Central memory CD8-positive, alpha-beta T cell (primary cell): ENCODE results near the gene PCDHB16.
"Not testable (repeated sequence)": the region's sequence is repeated elsewhere in the genome, so short reads cannot be mapped to it uniquely, and the experiment has no call there.

Source experiments
- ATAC-seq: fragments of 150-1000 bp; cut with Tn5 transposase; replicated peaks from 2 replicates; pipeline ENCODE4 v1.10.0; 2022; ENCODE audit warnings: mild to moderate bottlenecking, moderate FRiP score, moderate number of reproducible peaks; ENCODE audit not compliant: poor library complexity, severe bottlenecking; ENCODE audit errors: extremely low read depth
- DNase-seq, 2 donors: peaks; one replicate each; pipeline ENCODE4 v3.0.0; 2021; ENCODE audit warnings: low spot score in 2 of 2
- H3K27ac Mint-ChIP-seq: one replicate; pipeline ENCODE4 v1.8.0; 2022; ENCODE audit warnings: low read depth, mild to moderate bottlenecking, moderate library complexity, mixed read lengths
- H3K27me3 Mint-ChIP-seq: one replicate; pipeline ENCODE4 v1.8.0; 2022; ENCODE audit warnings: mixed read lengths
- H3K36me3 Mint-ChIP-seq: one replicate; pipeline ENCODE4 v1.8.0; 2022; ENCODE audit warnings: mild to moderate bottlenecking, moderate library complexity, mixed read lengths; ENCODE audit not compliant: insufficient read depth
- H3K4me1 Mint-ChIP-seq: one replicate; pipeline ENCODE4 v1.8.0; 2022; ENCODE audit warnings: mixed read lengths
- H3K4me3 Mint-ChIP-seq: one replicate; pipeline ENCODE4 v1.8.0; 2022; ENCODE audit warnings: mild to moderate bottlenecking, moderate library complexity, mixed read lengths
- H3K9me3 Mint-ChIP-seq: one replicate; pipeline ENCODE4 v1.8.0; 2022; ENCODE audit warnings: mixed read lengths

The PCDHB16 gene

DNA sequence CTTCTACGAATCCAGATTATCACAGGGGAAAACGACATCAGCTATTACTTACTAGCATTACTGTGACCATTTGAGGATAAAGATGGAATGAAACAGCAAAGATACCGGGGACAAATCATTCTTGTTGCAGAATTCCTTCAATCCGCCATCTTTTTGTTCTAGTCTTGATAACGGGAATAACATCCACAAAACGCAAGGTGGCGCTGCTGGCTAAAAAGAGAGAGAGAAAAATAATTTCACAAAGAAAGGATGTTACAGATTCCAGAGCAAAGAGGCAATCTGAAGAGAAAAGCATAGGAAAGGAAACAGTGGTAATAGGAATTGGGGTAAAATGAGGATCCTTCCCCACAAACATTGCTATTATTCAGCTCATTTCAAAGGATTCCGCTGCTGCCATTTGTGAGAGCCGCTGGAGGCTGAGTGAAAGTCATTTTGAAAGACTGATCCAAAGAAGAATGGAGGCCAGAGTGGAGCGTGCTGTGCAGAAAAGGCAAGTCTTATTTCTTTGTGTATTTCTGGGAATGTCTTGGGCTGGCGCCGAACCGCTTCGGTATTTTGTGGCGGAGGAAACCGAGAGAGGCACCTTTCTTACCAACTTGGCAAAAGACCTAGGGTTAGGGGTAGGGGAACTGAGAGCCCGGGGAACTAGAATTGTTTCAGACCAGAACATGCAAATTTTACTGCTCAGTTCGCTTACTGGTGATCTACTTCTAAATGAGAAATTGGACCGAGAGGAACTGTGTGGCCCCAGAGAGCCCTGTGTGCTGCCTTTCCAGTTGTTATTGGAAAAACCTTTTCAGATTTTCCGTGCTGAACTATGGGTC, 9.6 kb upstream of the PCDHB16 start, which contains the start of gene PCDHB7:
TSS of gene PCDHB7 (plus strand) at position 264 of the 824 bp plus-strand sequence. CDS start at position 456, 192 bp downstream.
- H3K27ac Mint-ChIP-seq: no peak within 1 kb of the TSS
- H3K4me1 Mint-ChIP-seq: no peaks in the 10 kb centered on the region
- peaks cover 2% of the 10 kb centered on the region for H3K36me3 Mint-ChIP-seq
- peaks cover 54% of the 10 kb centered on the region for H3K27me3 Mint-ChIP-seq
- DNase-seq (no peak), ATAC-seq (no peak)
- no peaks in the 10 kb centered on the region for H3K9me3 Mint-ChIP-seq
- H3K4me3 Mint-ChIP-seq: no peak within 1 kb of the TSS

DNA sequence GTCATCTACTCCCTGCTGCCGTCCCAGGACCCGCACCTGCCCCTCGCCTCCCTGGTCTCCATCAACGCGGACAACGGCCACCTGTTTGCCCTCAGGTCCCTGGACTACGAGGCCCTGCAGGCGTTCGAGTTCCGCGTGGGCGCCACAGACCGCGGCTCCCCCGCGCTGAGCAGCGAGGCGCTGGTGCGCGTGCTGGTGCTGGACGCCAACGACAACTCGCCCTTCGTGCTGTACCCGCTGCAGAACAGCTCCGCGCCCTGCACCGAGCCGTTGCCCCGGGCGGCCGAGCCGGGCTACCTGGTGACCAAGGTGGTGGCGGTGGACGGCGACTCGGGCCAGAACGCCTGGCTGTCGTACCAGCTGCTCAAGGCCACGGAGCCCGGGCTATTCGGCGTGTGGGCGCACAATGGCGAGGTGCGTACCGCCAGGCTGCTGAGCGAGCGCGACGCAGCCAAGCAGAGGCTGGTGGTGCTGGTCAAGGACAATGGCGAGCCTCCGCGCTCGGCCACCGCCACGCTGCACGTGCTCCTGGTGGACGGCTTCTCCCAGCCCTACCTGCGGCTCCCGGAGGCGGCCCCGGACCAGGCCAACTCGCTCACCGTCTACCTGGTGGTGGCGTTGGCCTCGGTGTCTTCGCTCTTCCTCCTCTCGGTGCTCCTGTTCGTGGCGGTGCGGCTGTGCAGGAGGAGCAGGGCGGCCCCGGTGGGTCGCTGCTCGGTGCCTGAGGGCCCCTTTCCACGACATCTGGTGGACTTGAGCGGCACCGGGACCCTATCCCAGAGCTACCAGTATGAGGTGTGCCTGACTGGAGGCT, 7.7 kb upstream of the PCDHB16 start:
- H3K27me3 Mint-ChIP-seq: peaks cover 35% of the 10 kb centered on the region
- H3K4me3 Mint-ChIP-seq, H3K4me1 Mint-ChIP-seq, ATAC-seq, H3K36me3 Mint-ChIP-seq, H3K9me3 Mint-ChIP-seq, DNase-seq, H3K27ac Mint-ChIP-seq: not testable (repeated sequence)

DNA sequence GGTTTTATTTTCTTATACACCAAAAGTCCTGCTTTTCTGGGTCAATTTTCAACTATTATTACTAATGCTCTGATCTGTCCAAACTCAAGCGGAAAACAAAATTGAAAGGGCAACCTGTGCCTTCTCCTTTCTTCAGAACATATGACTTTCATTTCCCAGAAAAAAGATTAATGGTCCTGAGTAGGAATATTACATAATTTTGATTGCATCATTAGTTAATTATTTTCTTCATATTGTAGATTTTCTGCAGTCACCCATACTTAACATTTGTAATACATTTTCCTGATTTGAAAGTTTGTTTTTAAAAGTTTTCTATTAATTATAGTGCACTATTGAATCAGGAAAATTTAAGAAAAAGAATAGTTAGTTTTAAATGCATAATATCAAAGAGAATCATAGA, 6.3 kb upstream of the PCDHB16 start:
- H3K4me1 Mint-ChIP-seq: no peaks in the 10 kb centered on the region
- DNase-seq (no peak), ATAC-seq (no peak)
- H3K27me3 Mint-ChIP-seq: peaks cover 27% of the 10 kb centered on the region
- no peaks in the 10 kb centered on the region for H3K9me3 Mint-ChIP-seq
- no peak overlapping the region for H3K4me3 Mint-ChIP-seq
- H3K36me3 Mint-ChIP-seq: peaks cover 2% of the 10 kb centered on the region
- no peak overlapping the region for H3K27ac Mint-ChIP-seq

DNA sequence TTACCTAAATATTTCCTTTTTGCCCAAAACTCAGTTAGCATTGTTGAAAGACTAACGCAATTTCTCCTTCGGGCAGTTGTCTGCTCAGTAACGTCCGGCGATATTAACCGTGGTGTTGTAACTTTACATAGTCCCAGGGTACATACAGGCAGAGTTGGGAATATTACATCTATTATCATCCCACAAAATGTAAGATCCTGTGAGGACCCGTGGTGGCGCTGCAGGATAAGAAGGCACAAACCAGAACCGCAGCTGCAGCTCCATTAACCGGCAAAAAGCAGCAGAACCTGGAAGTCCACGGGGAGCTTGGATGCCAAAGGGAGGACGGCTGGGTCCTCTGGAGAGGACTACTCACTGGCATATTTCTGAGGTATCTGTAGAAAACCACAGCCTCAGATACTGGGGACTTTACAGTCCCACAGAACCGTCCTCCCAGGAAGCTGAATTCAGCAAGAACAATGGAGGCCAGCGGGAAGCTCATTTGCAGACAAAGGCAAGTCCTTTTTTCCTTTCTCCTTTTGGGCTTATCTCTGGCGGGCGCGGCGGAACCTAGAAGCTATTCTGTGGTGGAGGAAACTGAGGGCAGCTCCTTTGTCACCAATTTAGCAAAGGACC, 4.5 kb upstream of the PCDHB16 start, which contains the start of gene PCDHB8:
TSS of gene PCDHB8 (plus strand) at position 214 of the 615 bp plus-strand sequence. CDS start at position 459, 245 bp downstream.
- peaks cover 34% of the 10 kb centered on the region for H3K27me3 Mint-ChIP-seq
- not testable (repeated sequence) for H3K4me1 Mint-ChIP-seq, H3K27ac Mint-ChIP-seq, H3K36me3 Mint-ChIP-seq, H3K9me3 Mint-ChIP-seq, DNase-seq, ATAC-seq, H3K4me3 Mint-ChIP-seq

DNA sequence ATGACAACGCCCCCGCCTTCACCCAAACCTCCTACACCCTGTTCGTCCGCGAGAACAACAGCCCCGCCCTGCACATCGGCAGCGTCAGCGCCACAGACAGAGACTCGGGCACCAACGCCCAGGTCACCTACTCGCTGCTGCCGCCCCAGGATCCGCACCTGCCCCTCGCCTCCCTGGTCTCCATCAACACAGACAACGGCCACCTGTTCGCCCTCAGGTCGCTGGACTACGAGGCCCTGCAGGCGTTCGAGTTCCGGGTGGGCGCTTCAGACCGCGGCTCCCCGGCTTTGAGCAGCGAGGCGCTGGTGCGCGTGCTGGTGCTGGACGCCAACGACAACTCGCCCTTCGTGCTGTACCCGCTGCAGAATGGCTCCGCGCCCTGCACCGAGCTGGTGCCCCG, 2.8 kb upstream of the PCDHB16 start:
- not testable (repeated sequence) for DNase-seq, H3K36me3 Mint-ChIP-seq, H3K27ac Mint-ChIP-seq, H3K4me3 Mint-ChIP-seq, H3K4me1 Mint-ChIP-seq, H3K9me3 Mint-ChIP-seq, ATAC-seq
- peaks cover 33% of the 10 kb centered on the region for H3K27me3 Mint-ChIP-seq

DNA sequence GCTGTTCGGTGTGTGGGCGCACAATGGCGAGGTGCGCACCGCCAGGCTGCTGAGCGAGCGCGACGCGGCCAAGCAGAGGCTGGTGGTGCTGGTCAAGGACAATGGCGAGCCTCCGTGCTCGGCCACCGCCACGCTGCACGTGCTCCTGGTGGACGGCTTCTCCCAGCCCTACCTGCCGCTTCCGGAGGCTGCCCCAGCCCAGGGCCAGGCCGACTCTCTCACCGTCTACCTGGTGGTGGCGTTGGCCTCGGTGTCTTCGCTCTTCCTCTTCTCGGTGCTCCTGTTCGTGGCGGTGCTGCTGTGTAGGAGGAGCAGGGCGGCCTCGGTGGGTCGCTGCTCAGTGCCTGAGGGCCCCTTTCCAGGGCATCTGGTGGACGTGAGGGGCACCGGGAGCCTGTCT, 2.3 kb upstream of the PCDHB16 start:
- peaks cover 38% of the 10 kb centered on the region for H3K27me3 Mint-ChIP-seq
- H3K36me3 Mint-ChIP-seq, ATAC-seq, H3K4me1 Mint-ChIP-seq, H3K9me3 Mint-ChIP-seq, H3K4me3 Mint-ChIP-seq, DNase-seq, H3K27ac Mint-ChIP-seq: not testable (repeated sequence)

DNA sequence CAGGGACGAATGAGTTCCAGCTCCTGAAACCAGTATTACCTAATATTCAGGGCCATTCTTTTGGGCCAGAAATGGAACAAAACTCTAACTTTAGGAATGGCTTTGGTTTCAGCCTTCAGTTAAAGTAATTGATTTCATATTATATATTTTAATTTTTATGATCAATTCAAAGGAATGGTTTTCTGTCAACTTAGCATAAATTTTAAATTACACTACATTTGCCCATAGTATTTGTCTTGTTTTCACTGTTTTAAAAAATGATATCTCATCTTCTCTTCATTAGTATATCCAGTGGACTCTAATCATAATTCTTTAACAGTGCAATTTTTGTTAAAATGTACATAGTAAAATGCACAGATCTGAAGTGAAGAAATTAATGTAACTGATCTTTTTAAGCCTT, 1.9 kb upstream of the PCDHB16 start:
- no peaks in the 10 kb centered on the region for H3K4me1 Mint-ChIP-seq
- H3K9me3 Mint-ChIP-seq: no peaks in the 10 kb centered on the region
- no peak overlapping the region for H3K27ac Mint-ChIP-seq
- no peak for DNase-seq
- no peak overlapping the region for H3K4me3 Mint-ChIP-seq
- H3K27me3 Mint-ChIP-seq: peaks cover 43% of the 10 kb centered on the region
- peaks cover 2% of the 10 kb centered on the region for H3K36me3 Mint-ChIP-seq
- ATAC-seq: no peak

DNA sequence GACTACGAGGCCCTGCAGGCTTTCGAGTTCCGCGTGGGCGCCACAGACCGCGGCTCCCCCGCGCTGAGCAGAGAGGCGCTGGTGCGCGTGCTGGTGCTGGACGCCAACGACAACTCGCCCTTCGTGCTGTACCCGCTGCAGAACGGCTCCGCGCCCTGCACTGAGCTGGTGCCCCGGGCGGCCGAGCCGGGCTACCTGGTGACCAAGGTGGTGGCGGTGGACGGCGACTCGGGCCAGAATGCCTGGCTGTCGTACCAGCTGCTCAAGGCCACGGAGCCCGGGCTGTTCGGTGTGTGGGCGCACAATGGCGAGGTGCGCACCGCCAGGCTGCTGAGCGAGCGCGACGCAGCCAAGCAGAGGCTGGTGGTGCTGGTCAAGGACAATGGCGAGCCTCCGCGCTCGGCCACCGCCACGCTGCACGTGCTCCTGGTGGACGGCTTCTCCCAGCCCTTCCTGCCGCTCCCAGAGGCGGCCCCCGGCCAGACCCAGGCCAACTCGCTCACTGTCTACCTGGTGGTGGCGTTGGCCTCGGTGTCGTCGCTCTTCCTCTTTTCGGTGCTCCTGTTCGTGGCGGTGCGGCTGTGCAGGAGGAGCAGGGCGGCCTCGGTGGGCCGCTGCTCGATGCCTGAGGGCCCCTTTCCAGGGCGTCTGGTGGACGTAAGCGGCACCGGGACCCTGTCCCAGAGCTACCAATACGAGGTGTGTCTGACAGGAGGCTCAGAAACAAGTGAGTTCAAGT, 2.1 kb downstream of the PCDHB16 start:
- H3K36me3 Mint-ChIP-seq, H3K9me3 Mint-ChIP-seq, H3K27ac Mint-ChIP-seq, H3K4me3 Mint-ChIP-seq, ATAC-seq, DNase-seq: not testable (repeated sequence)
- Mint-ChIP-seq H3K27me3 (peaks cover 72% of the 10 kb centered on the region), H3K4me1 (peaks cover 12% of the 10 kb centered on the region)

DNA sequence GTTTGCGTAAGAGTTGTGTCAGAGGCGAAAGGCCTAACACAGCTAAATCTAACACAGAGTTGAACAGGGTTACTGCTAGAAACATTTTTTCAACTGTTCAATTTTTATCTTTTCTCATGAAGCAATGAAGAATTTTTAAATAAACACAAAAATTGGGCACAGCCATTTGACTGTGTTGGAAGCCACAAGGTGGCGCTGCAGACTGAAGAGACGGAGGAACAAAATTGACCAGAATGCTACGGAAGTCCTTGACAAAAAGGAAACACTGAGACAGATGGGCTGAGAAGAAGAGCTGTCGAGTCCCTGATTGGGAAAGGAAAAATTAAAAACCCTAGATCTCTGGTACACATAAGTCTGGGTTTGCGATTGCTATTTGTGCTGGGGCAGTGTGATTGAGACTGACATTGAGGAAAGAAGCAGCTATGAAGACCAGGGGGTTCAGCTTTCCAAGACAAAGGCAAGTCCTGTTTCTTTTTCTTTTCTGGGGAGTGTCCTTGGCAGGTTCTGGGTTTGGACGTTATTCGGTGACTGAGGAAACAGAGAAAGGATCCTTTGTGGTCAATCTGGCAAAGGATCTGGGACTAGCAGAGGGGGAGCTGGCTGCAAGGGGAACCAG, 4.8 kb downstream of the PCDHB16 start, which contains the start of gene PCDHB9:
TSS of gene PCDHB9 (plus strand) at position 265 of the 616 bp plus-strand sequence. CDS start at position 423, 158 bp downstream.
- H3K27ac Mint-ChIP-seq: no peak within 1 kb of the TSS
- DNase-seq (no peak), ATAC-seq (no peak)
- H3K9me3 Mint-ChIP-seq: peaks cover 5% of the 10 kb centered on the region
- peaks cover 4% of the 10 kb centered on the region for H3K36me3 Mint-ChIP-seq
- H3K4me1 Mint-ChIP-seq: peaks cover 12% of the 10 kb centered on the region
- H3K27me3 Mint-ChIP-seq: peaks cover 82% of the 10 kb centered on the region
- H3K4me3 Mint-ChIP-seq: peak within 1 kb of the TSS; percentile 53

DNA sequence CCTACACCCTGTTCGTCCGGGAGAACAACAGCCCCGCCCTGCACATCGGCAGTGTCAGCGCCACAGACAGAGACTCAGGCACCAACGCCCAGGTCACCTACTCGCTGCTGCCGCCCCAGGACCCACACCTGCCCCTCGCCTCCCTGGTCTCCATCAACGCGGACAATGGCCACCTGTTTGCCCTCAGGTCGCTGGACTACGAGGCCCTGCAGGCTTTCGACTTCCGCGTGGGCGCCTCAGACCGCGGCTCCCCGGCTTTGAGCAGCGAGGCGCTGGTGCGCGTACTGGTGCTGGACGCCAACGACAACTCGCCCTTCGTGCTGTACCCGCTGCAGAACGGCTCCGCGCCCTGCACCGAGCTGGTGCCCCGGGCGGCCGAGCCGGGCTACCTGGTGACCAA, 6.5 kb downstream of the PCDHB16 start:
- not testable (repeated sequence) for H3K36me3 Mint-ChIP-seq, DNase-seq, H3K27ac Mint-ChIP-seq, ATAC-seq, H3K9me3 Mint-ChIP-seq, H3K4me3 Mint-ChIP-seq
- H3K4me1 Mint-ChIP-seq: peaks cover 12% of the 10 kb centered on the region
- H3K27me3 Mint-ChIP-seq: peaks cover 81% of the 10 kb centered on the region

DNA sequence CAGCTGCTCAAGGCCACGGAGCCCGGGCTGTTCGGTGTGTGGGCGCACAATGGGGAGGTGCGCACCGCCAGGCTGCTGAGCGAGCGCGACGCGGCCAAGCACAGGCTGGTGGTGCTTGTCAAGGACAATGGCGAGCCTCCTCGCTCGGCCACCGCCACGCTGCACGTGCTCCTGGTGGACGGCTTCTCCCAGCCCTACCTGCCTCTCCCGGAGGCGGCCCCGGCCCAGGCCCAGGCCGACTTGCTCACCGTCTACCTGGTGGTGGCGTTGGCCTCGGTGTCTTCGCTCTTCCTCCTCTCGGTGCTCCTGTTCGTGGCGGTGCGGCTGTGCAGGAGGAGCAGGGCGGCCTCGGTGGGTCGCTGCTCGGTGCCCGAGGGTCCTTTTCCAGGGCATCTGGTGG, 6.9 kb downstream of the PCDHB16 start:
- ATAC-seq, H3K9me3 Mint-ChIP-seq, H3K27ac Mint-ChIP-seq, DNase-seq, H3K4me3 Mint-ChIP-seq, H3K36me3 Mint-ChIP-seq: not testable (repeated sequence)
- H3K4me1 Mint-ChIP-seq: peaks cover 12% of the 10 kb centered on the region
- peaks cover 80% of the 10 kb centered on the region for H3K27me3 Mint-ChIP-seq
